Memory B cell (primary cell): ENCODE results near the gene FSTL1.

Experiments
- ATAC-seq: fragments of 150-1000 bp; cut with Tn5 transposase; 2 replicates; pipeline ENCODE4 v1.10.0; 2021; ENCODE audit warnings: low read depth, mild to moderate bottlenecking, moderate library complexity
- DNase-seq, 2 donors: peaks; one replicate each; pipeline ENCODE4 v3.0.0; 2022; ENCODE audit warnings: low spot score in 2 of 2
- H3K27ac Mint-ChIP-seq: one replicate; pipeline ENCODE4 v1.8.0; 2022; ENCODE audit warnings: mild to moderate bottlenecking, moderate library complexity, mixed read lengths
- H3K27me3 Mint-ChIP-seq: one replicate; pipeline ENCODE4 v1.8.0; 2022; ENCODE audit warnings: mixed read lengths
- H3K36me3 Mint-ChIP-seq: one replicate; pipeline ENCODE4 v1.8.0; 2022; ENCODE audit warnings: mild to moderate bottlenecking, mixed read lengths
- H3K4me1 Mint-ChIP-seq: one replicate; pipeline ENCODE4 v1.8.0; 2022; ENCODE audit warnings: mixed read lengths
- H3K4me3 Mint-ChIP-seq: one replicate; pipeline ENCODE4 v1.8.0; 2022; ENCODE audit warnings: mild to moderate bottlenecking, moderate library complexity, mixed read lengths
- H3K9me3 Mint-ChIP-seq: one replicate; pipeline ENCODE4 v1.8.0; 2022; ENCODE audit warnings: mixed read lengths

The FSTL1 gene

DNA sequence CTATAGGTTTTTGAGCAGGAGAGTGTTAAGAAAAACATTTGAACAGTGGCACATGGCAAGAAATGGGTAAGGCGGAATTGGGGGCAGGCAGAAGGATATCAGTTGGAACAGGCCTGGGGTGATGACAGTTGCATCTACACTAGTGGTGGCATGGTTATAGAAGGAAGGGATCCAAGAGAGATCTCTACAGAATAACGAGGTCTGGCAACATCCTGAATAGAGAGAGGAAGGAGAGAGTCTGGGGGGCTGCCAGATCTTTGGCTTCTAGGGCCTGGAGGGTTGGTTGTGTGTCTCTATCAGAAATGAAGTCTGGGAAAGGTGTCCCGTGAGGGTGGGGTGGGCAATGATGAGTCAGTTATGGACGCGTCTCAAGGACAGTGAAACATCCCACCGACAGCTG, 26.3 kb downstream of the FSTL1 start:
- no peak overlapping the region for H3K27ac Mint-ChIP-seq
- no peaks in the 10 kb centered on the region for H3K36me3 Mint-ChIP-seq
- no peak overlapping the region for H3K4me3 Mint-ChIP-seq
- DNase-seq: no peak
- H3K27me3 Mint-ChIP-seq: peaks cover 14% of the 10 kb centered on the region
- H3K4me1 Mint-ChIP-seq: no peaks in the 10 kb centered on the region
- no peak for ATAC-seq
- H3K9me3 Mint-ChIP-seq: no peaks in the 10 kb centered on the region

DNA sequence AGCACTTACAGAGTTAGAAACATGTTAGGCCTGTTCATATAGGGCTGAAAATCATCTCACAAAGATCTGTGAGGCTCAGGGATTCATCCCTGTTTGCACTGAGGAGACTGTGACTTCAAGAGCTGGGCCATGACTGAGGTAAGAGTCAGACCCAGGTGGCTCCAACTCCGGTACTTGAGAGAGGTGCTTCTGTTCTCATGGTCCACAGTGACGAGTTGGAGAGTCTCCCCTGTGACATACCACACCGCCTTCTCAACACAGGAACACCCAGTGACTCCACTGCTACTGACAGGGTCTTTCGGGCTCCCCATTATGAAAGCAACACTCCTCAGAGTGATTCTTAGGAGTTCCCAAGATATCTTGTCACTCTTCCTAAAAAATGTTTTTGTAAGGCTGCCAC, 27.4 kb downstream of the FSTL1 start:
- no peak overlapping the region for H3K27ac Mint-ChIP-seq
- no peaks in the 10 kb centered on the region for H3K9me3 Mint-ChIP-seq
- peaks cover 14% of the 10 kb centered on the region for H3K27me3 Mint-ChIP-seq
- ATAC-seq (no peak), DNase-seq (no peak)
- H3K4me1 Mint-ChIP-seq: peaks cover 4% of the 10 kb centered on the region
- H3K36me3 Mint-ChIP-seq: no peaks in the 10 kb centered on the region
- H3K4me3 Mint-ChIP-seq: no peak overlapping the region

DNA sequence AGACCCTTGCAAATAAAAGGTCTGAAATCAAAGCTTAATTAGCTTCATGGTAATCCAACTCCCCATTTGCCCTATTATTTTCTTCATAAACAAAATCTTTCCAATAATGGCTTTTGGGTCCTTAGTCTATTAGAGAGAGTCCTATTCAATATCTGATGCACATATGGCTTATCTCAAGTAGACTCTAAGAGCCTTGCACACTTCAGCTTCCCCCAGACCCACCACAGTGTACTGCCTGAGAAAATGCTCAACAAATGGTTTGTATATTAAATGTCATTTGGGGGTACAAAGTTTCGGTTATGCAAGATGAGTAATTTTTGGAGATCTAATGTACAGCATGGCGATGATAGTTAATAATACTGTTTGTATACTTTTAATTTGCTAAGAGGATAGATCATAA, 28.9 kb downstream of the FSTL1 start:
- ATAC-seq (no peak), DNase-seq (no peak)
- H3K36me3 Mint-ChIP-seq: no peaks in the 10 kb centered on the region
- H3K4me3 Mint-ChIP-seq: no peak overlapping the region
- H3K27me3 Mint-ChIP-seq: peaks cover 11% of the 10 kb centered on the region
- H3K27ac Mint-ChIP-seq: no peak overlapping the region
- no peaks in the 10 kb centered on the region for H3K9me3 Mint-ChIP-seq
- peaks cover 9% of the 10 kb centered on the region for H3K4me1 Mint-ChIP-seq

DNA sequence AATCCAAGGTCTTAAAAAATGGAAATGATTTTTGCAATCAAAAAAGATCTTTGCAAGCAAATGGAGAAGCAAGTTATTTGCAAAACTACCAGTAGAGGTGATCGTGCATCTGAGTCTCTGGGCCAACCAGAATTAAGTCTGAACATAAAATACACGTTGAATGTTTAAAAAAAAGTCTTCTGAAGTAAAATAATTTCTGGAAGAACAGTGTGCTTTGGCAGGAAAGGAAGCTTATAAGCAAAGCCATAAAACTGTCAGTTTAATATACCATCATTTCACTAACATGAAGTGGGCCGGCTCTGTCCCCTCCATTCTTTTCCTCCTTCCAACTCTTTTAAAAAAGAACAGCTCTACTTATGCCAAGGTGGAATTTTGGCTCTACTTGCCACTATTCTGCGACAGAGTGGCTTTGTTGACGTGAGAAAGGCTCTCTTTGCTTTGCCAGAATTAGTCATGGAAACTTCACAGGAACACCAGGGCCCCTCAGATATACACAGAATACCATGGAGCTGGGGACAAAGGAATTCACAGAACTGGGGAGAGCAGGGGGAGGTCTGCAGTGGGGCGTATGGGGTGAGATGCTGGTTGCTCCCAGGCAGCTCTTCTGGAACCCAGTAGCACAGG, 29.8 kb downstream of the FSTL1 start:
- no peak overlapping the region for H3K27ac Mint-ChIP-seq
- H3K36me3 Mint-ChIP-seq: no peaks in the 10 kb centered on the region
- ATAC-seq: no peak
- no peaks in the 10 kb centered on the region for H3K9me3 Mint-ChIP-seq
- H3K4me3 Mint-ChIP-seq: no peak overlapping the region
- H3K4me1 Mint-ChIP-seq: peaks cover 13% of the 10 kb centered on the region
- DNase-seq: no peak
- peaks cover 11% of the 10 kb centered on the region for H3K27me3 Mint-ChIP-seq

DNA sequence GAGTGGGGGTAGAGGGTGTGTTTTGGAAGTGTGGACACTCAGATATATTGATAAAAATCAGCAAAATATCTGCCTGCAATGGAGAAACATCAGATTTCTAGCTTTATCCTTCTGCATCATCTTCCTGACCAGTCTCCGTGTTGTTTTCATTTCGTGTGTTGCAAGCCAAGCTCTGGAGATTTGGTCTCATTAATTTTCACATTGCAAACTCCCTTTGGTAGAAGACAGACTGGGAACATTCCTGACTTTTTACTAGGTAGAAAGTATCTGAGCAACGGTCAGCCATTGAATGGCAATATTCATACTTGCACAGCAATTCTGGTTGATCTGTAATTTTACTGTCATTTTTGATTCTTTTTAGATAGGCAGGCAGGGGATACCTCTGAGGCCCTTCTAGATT, 30.4 kb downstream of the FSTL1 start:
- no peak for DNase-seq
- no peak for ATAC-seq
- no peaks in the 10 kb centered on the region for H3K9me3 Mint-ChIP-seq
- H3K4me3 Mint-ChIP-seq: no peak overlapping the region
- H3K27me3 Mint-ChIP-seq: peaks cover 15% of the 10 kb centered on the region
- H3K4me1 Mint-ChIP-seq: peaks cover 13% of the 10 kb centered on the region
- no peak overlapping the region for H3K27ac Mint-ChIP-seq
- H3K36me3 Mint-ChIP-seq: no peaks in the 10 kb centered on the region

DNA sequence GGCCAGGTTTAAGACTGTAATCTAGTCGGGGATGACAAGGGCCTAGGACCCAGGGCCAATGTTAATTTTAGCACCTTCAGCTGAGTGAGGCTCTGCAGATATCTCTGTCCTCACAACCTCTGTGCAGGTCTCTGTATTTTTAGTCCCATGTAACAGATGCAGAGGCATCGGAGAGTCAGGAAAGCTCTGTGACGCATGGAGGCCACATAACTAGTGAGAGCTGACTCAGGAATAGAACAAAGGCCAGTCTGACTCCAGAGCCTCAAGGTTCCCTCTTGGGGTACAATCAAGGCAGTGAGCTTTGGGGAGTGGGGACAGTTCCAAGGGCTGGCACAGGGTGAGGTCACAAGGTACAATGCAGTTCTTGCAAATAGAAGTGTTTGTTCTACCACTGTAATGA, 31.0 kb downstream of the FSTL1 start:
- no peak for ATAC-seq
- no peak overlapping the region for H3K27ac Mint-ChIP-seq
- peaks cover 13% of the 10 kb centered on the region for H3K27me3 Mint-ChIP-seq
- peaks cover 13% of the 10 kb centered on the region for H3K4me1 Mint-ChIP-seq
- DNase-seq: no peak
- no peak overlapping the region for H3K4me3 Mint-ChIP-seq
- no peaks in the 10 kb centered on the region for H3K36me3 Mint-ChIP-seq
- H3K9me3 Mint-ChIP-seq: no peaks in the 10 kb centered on the region

DNA sequence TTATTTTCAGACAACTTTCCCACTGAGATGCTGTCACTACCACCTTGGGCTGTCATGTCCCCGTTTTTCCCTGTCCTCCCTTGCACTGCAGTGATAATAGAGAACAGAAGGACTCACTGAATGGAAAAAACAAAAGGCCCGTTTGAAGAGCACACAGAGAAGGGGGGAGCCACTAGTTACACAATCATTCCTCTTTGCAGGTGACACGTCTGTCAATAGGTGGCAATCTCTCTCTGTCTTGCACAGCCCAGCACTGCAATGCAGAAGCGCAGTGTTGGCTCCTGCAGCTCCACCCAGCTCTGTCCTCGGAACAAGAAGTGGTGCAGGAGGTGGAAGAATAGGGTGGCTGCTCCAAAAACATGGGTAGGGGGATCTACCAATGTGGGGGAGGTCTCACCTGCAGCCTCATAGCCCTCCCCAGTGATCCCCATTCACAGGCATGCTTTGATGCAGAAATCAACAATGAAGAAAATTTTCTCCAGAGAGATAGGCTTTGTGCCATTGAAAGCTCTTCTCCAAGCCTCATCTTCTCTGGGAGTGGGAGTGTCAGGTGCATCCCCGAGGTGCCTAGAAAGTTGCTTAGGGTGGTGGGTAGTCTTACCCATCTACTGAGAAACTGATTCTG, 31.8 kb downstream of the FSTL1 start:
- Mint-ChIP-seq H3K9me3 (no peaks in the 10 kb centered on the region), H3K4me3 (no peak overlapping the region), H3K27me3 (peaks cover 8% of the 10 kb centered on the region), H3K4me1 (peaks cover 13% of the 10 kb centered on the region), H3K27ac (no peak overlapping the region), H3K36me3 (no peaks in the 10 kb centered on the region)
- DNase-seq (peak; percentile 11), ATAC-seq (peak; percentile 61)

DNA sequence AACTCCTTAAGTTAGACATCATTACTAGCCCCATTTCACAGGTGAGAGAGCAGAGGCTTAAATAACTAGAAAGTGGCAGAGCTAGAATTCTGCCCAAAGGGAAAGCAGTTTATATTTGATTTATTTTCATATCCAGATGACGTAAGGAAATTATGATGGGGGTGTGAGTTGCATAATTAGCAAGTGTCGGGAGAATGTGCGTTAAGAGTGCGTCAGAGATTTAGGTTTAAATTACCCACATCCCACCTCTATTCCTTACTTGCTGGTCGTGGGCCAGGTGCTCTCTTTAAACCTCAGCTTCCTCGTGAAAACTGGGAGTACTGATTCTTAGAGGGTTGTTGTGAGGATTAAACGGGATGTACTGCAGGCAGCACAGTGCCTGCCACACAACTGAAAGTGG, 32.3 kb downstream of the FSTL1 start:
- ATAC-seq: no peak
- Mint-ChIP-seq H3K9me3 (no peaks in the 10 kb centered on the region), H3K27me3 (peaks cover 8% of the 10 kb centered on the region), H3K36me3 (no peaks in the 10 kb centered on the region), H3K27ac (no peak overlapping the region), H3K4me3 (no peak overlapping the region), H3K4me1 (peaks cover 13% of the 10 kb centered on the region)
- DNase-seq: no peak

DNA sequence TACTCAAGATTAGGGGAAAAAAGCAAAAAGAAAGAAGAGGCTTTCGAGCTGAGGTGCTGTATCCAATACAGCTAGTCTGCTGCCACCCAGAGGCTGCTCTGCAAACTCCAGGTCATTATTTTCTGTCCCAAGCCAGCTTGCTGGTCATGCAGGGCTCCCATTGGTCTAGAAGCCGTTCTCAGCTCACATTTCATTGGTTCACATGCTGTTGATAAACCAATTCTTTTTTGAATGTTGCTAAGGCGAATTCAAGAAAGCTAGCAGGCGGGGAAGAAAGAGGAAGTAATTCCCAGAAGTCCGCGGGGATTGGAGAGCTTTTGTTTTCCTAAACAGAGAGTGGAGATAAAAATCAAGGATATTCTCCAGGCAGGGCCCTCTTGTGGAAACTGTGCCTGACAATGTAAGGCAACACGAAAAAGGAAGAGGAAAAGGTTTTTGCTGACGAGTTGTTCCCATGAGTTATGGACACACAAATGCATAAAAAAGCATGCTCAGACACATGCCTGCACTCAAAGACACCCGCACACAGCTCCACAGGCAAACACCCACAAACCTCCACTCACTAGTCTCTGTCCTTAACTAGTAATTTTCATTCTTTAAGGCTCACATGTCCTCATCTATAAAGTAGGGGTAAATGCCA, 33.4 kb downstream of the FSTL1 start:
- Mint-ChIP-seq H3K9me3 (no peaks in the 10 kb centered on the region), H3K36me3 (no peaks in the 10 kb centered on the region), H3K27ac (peak overlapping the region; percentile 46), H3K4me1 (peaks cover 16% of the 10 kb centered on the region), H3K27me3 (peaks cover 8% of the 10 kb centered on the region), H3K4me3 (peak overlapping the region; percentile 91)
- ATAC-seq: peak; percentile 96
- DNase-seq: peak; percentile 74 to 82

DNA sequence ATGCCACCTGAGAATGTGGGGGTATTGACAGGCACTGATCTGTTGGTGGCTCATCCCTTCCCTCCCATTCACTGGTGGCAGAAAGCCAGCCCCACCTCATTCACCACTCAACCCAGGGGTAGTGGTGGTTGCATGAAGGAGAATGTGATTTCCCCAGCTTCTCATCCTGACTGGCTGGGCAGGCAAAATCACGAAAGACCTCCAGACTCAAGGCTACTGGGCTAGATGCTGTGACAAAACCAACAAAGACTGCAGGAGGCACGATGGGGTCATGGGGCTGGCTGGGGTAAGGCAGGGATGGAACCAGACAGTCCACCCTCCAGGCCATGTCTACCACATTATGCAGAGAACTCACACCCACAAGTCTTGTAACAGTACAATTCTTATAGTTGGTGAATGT, 33.9 kb downstream of the FSTL1 start:
- Mint-ChIP-seq H3K4me3 (peak overlapping the region; percentile 91), H3K4me1 (peaks cover 16% of the 10 kb centered on the region), H3K27me3 (peaks cover 8% of the 10 kb centered on the region), H3K36me3 (no peaks in the 10 kb centered on the region), H3K27ac (no peak overlapping the region), H3K9me3 (no peaks in the 10 kb centered on the region)
- no peak for DNase-seq
- ATAC-seq: peak; percentile 4

DNA sequence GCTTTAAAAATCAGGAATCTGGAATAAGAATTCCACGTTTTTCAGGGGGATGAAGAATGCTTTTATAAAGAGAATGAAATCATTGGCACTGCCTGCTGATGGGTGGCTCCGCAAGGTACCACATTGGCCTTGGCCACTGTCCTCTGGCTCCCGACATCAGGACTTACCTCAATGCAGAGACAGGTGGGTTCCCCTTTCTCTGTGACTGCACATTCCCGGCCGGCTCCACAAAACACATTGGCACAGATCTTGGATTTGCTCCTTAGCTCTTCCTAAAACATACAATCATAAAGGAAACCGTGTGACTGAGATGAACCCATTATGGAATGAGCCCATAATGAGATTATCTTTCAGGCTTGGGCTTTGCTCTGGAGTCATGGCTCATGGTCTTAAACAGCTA, 35.0 kb downstream of the FSTL1 start:
- Mint-ChIP-seq H3K9me3 (no peaks in the 10 kb centered on the region), H3K4me3 (no peak overlapping the region), H3K27ac (no peak overlapping the region), H3K36me3 (no peaks in the 10 kb centered on the region), H3K4me1 (peaks cover 16% of the 10 kb centered on the region), H3K27me3 (peaks cover 8% of the 10 kb centered on the region)
- ATAC-seq: no peak
- no peak for DNase-seq

DNA sequence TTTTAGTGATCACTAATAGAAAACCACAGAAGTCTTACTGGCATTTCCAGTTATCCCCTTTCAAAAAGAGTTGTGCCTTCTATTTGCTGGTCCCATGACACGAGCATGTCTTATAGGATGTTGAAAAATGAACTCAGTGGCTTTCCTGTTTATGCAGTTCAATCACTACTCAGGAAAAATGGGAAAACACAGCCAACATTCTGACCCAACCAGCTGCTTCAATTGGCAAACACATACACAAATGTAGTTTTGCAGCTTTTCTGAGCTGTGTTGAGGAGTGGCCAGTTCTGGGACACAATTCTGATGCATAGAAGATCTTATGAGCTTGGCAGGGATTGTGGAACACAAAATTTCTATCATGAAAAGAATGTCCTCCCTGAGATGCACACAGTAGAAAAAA, 40.3 kb downstream of the FSTL1 start:
- no peak overlapping the region for H3K4me3 Mint-ChIP-seq
- no peak overlapping the region for H3K27ac Mint-ChIP-seq
- ATAC-seq (no peak), DNase-seq (no peak)
- peaks cover 1% of the 10 kb centered on the region for H3K27me3 Mint-ChIP-seq
- no peaks in the 10 kb centered on the region for H3K36me3 Mint-ChIP-seq
- H3K9me3 Mint-ChIP-seq: no peaks in the 10 kb centered on the region
- peaks cover 4% of the 10 kb centered on the region for H3K4me1 Mint-ChIP-seq

DNA sequence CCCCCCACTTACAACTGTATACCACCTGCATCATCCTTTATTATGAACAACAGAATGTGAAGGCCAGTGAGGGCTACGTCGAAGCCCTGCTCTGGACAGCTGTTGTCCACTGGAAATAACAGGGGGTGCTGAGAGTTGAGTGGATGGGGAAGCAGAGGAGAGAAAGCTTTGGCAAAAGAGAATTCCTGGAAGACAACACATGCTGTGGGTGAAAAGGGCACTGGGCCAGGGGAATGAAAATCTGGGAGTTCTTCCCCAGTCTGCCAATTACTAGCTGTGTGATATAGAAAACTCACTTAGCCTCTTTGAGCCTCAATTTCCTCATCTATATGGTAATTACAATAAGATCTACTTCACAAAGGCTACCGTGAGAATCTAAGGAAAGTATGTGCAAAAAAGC, 40.7 kb downstream of the FSTL1 start:
- Mint-ChIP-seq H3K4me3 (no peak overlapping the region), H3K27me3 (no peaks in the 10 kb centered on the region), H3K36me3 (no peaks in the 10 kb centered on the region), H3K4me1 (peaks cover 4% of the 10 kb centered on the region), H3K9me3 (no peaks in the 10 kb centered on the region), H3K27ac (no peak overlapping the region)
- DNase-seq (no peak), ATAC-seq (no peak)

DNA sequence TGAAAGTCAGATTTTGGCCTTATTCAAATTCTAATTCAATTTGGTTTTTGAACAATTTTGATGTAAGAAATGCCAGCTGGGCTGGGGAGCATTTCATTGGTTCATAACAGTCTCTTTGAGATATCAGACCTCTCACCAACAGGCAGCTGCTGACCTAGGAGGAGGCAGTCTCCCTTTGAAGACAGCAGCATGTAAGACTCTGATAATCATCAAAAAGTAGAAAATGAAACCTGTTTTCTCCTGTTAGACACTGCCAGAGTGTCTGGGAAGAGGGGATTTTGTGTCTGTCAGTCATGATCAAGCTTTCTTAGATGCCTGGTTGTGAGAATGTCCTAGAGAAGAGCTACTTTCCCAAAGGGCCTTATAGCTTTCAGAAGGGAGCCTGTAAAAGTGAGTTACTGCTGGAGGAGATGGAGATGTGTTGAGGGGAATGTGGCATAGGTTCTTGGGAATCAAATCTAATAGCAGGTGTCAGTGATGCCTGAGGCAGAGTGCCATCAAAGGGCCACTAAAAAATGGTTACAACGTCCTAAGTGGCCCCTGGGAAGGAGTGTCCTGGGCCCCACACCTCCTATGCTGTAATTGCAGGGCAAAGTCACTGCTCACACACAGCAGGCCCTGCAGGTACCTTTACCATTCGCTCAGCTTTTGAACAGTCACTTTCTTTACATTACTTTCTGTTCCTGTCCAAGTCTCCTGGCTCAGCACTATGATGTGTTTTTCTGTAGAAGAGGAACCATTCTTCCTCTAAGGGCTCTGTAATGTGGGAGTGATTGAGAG, 43.1 kb downstream of the FSTL1 start:
- Mint-ChIP-seq H3K4me1 (peaks cover 1% of the 10 kb centered on the region), H3K27ac (no peak overlapping the region), H3K9me3 (no peaks in the 10 kb centered on the region), H3K4me3 (no peak overlapping the region), H3K36me3 (no peaks in the 10 kb centered on the region), H3K27me3 (peaks cover 2% of the 10 kb centered on the region)
- no peak for DNase-seq
- no peak for ATAC-seq
